Measurements from ENCODE around the gene PPIL4. TPM values are rescaled to one million over a fixed set of nuclear protein-coding genes. Genes with fewer than 3 reads are reported as not detected.

PPIL4 gene
- total RNA-seq, 1 experiment from 2014 or later, result 25.0 TPM

GRCh38 chr6:149478631-149479314, 67.1 kb downstream of the PPIL4 start:
- H2AFZ ChIP-seq (ENCODE audit: low read length), result no peak overlapping the region
- H3K9me2 ChIP-seq (replicated peaks; ENCODE audit: insufficient read depth, low read length), result no peaks in the 10 kb centered on the region
- H3K4me1 ChIP-seq (ENCODE audit: low read length), result peaks cover 90% of the 10 kb centered on the region
- peak overlapping the region; percentile 98 for H3K4me2 ChIP-seq (ENCODE audit: low read depth, low read length, poor library complexity, severe bottlenecking)
- H3K4me3 ChIP-seq (ENCODE audit: low read length), result peak overlapping the region; percentile 88; the same call in 1 of the 2 replicates
- no peak for DNase-seq
- H3K27me3 ChIP-seq (ENCODE audit: low read length), result no peaks in the 10 kb centered on the region
- peak overlapping the region; percentile 96 for H3K9ac ChIP-seq (ENCODE audit: low read length)
- H4K20me1 ChIP-seq (ENCODE audit: insufficient read depth, low read depth, low read length), result peaks cover 12% of the 10 kb centered on the region; the same call in 1 of the 2 replicates
- H3K36me3 ChIP-seq (ENCODE audit: insufficient read depth, low read length), result peaks cover 42% of the 10 kb centered on the region
- H3K79me2 ChIP-seq (ENCODE audit: low read length), result peaks cover 93% of the 10 kb centered on the region
- H3K9me3 ChIP-seq (ENCODE audit: low read length), result no peaks in the 10 kb centered on the region
- peak overlapping the region; percentile 100 for H3K27ac ChIP-seq (ENCODE audit: low read length)

DNA sequence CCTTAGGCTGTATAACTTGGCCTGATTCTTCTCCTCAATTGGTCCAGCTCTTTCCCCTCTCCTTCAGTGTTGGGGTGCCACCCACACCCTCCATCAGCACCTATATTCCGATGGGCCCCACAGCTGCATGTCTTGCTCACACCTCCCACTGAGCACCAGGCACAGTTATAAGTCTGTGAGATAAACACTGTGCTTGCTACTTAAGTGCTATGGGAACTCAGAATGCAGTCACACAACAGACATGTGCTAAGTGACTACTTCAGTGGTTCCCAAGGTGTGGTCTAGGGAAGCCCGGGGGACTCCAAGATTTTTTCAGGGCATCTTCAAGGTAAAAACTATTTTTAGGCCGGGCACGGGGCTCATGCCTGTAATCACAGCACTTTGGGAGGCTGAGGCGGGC, 68.3 kb downstream of the PPIL4 start:
- Histone ChIP-seq H3K9me2 (replicated peaks; ENCODE audit: insufficient read depth, low read length) (no peaks in the 10 kb centered on the region), H3K9ac (ENCODE audit: low read length) (peak overlapping the region; percentile 51), H3K4me1 (ENCODE audit: low read length) (peaks cover 98% of the 10 kb centered on the region), H3K4me3 (ENCODE audit: low read length) (peak overlapping the region; percentile 38; the same call in 1 of the 2 replicates), H3K27me3 (ENCODE audit: low read length) (no peaks in the 10 kb centered on the region), H3K36me3 (ENCODE audit: insufficient read depth, low read length) (peaks cover 52% of the 10 kb centered on the region), H3K79me2 (ENCODE audit: low read length) (peaks cover 97% of the 10 kb centered on the region), H2AFZ (ENCODE audit: low read length) (no peak overlapping the region), H4K20me1 (ENCODE audit: insufficient read depth, low read depth, low read length) (peaks cover 12% of the 10 kb centered on the region; the same call in 1 of the 2 replicates), H3K9me3 (ENCODE audit: low read length) (no peaks in the 10 kb centered on the region), H3K4me2 (ENCODE audit: low read depth, low read length, poor library complexity, severe bottlenecking) (peak overlapping the region; percentile 49), H3K27ac (ENCODE audit: low read length) (peak overlapping the region; percentile 100)
- DNase-seq, result no peak

DNA sequence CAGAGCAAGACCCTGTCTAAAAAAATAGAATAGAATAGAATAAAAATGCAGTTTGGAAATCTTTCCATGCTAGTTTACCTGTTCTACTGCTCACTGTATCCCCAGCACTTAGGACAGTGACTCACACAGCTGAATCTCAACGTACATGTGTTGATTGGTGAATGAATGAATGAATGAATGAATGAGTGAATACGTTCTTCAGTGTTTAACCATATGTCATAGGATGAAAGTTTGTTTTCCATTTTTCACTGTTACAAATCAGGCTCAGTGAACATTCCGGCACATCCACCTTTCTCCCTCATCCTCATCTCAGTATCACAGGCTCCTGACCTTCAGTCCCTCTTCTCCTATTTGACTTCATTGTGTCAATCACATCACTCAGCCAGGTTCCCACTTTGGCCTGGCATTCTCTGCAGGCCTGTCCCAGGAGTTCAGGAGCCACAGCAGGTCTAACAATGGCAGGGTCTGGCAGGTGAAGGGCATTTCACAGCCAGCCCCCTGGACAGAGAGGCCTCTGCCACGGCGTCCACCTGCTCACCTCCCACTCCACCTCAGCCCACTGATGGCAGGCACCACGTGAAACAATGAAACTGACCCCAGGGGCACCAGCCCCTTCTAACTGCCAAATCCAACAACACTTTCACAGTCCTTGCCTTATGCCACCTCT, 68.9 kb downstream of the PPIL4 start:
- no peak for DNase-seq
- H3K27me3 ChIP-seq (ENCODE audit: low read length), result no peaks in the 10 kb centered on the region

DNA sequence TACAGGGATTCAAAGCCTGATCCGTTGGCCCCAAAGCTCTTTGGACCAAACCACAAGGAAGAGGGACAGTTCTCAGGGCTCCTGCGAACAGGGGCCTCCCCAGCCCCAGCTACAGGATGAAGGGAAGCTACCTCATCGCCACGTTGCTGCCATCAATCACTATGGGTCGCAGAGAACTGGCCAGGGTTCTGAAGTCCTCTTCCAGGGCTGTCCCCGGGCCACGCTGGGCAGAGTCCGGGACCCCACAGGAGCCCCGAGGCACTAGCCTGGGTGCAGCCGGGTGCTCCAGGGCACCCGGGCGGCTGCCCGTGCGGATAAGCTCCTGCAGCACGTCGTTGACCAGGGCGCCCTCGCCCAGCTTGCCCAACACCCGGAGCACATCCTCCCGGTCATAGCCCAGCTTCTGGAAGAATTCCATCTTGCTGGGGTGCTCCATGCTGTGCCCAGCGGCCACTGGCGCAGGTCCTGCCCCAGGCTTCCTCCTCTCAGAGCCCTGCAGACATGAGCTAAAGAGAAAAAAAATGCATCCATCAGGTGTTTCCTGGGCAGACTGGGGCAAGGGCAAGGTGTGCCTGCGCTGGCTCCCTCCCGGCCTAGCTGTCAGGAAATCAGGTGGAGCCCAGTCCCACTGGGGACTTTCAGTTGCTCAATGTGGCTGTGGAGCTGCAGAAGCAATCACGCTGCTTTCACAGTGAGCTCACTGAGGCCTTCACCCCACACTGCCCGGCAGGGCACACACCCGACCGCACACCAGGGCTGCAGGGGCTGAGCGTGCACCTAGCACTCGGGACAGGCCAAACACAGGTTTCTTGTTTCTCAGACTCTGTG, 71.5 kb downstream of the PPIL4 start:
- Histone ChIP-seq H3K9me3 (ENCODE audit: low read length) (no peaks in the 10 kb centered on the region), H3K36me3 (ENCODE audit: insufficient read depth, low read length) (peaks cover 64% of the 10 kb centered on the region), H3K27ac (ENCODE audit: low read length) (peak overlapping the region; percentile 100), H2AFZ (ENCODE audit: low read length) (no peak overlapping the region), H3K9ac (ENCODE audit: low read length) (peak overlapping the region; percentile 43), H4K20me1 (ENCODE audit: insufficient read depth, low read depth, low read length) (peaks cover 12% of the 10 kb centered on the region; the same call in 1 of the 2 replicates), H3K79me2 (ENCODE audit: low read length) (peaks cover 86% of the 10 kb centered on the region), H3K4me1 (ENCODE audit: low read length) (peaks cover 100% of the 10 kb centered on the region), H3K4me3 (ENCODE audit: low read length) (peak overlapping the region; percentile 20; the same call in 1 of the 2 replicates), H3K4me2 (ENCODE audit: low read depth, low read length, poor library complexity, severe bottlenecking) (peak overlapping the region; percentile 49), H3K9me2 (replicated peaks; ENCODE audit: insufficient read depth, low read length) (no peaks in the 10 kb centered on the region), H3K27me3 (ENCODE audit: low read length) (no peaks in the 10 kb centered on the region)
- DNase-seq, result no peak

More for the DNA sequence above, 68.9 kb downstream of the PPIL4 start:
- Histone ChIP-seq H2AFZ (ENCODE audit: low read length) (no peak overlapping the region), H3K79me2 (ENCODE audit: low read length) (peaks cover 100% of the 10 kb centered on the region), H3K9ac (ENCODE audit: low read length) (peak overlapping the region; percentile 51), H4K20me1 (ENCODE audit: insufficient read depth, low read depth, low read length) (peaks cover 12% of the 10 kb centered on the region; the same call in 1 of the 2 replicates), H3K4me2 (ENCODE audit: low read depth, low read length, poor library complexity, severe bottlenecking) (peak overlapping the region; percentile 49), H3K9me3 (ENCODE audit: low read length) (no peaks in the 10 kb centered on the region), H3K27ac (ENCODE audit: low read length) (peak overlapping the region; percentile 100), H3K4me3 (ENCODE audit: low read length) (peak overlapping the region; percentile 38; the same call in 1 of the 2 replicates), H3K4me1 (ENCODE audit: low read length) (peaks cover 100% of the 10 kb centered on the region), H3K9me2 (replicated peaks; ENCODE audit: insufficient read depth, low read length) (no peaks in the 10 kb centered on the region), H3K36me3 (ENCODE audit: insufficient read depth, low read length) (peaks cover 56% of the 10 kb centered on the region)

- Histone ChIP-seq H3K27me3 (ENCODE audit: low read length) (no peaks in the 10 kb centered on the region), H3K9me3 (ENCODE audit: low read length) (no peaks in the 10 kb centered on the region), H3K36me3 (ENCODE audit: insufficient read depth, low read length) (peaks cover 55% of the 10 kb centered on the region), H3K27ac (ENCODE audit: low read length) (peak overlapping the region; percentile 100), H2AFZ (ENCODE audit: low read length) (no peak overlapping the region), H3K4me3 (ENCODE audit: low read length) (no peak overlapping the region), H4K20me1 (ENCODE audit: insufficient read depth, low read depth, low read length) (peaks cover 12% of the 10 kb centered on the region; the same call in 1 of the 2 replicates), H3K79me2 (ENCODE audit: low read length) (peaks cover 77% of the 10 kb centered on the region), H3K4me2 (ENCODE audit: low read depth, low read length, poor library complexity, severe bottlenecking) (peak overlapping the region; percentile 49), H3K4me1 (ENCODE audit: low read length) (peaks cover 100% of the 10 kb centered on the region), H3K9me2 (replicated peaks; ENCODE audit: insufficient read depth, low read length) (no peaks in the 10 kb centered on the region), H3K9ac (ENCODE audit: low read length) (peak overlapping the region; percentile 43)
- DNase-seq, result peak; percentile 43
These were observed 72.5 kb downstream of the PPIL4 start for GRCh38 chr6:149473080-149474052.

- Histone ChIP-seq H3K79me2 (ENCODE audit: low read length) (peaks cover 71% of the 10 kb centered on the region), H3K4me2 (ENCODE audit: low read depth, low read length, poor library complexity, severe bottlenecking) (no peak overlapping the region), H3K27me3 (ENCODE audit: low read length) (no peaks in the 10 kb centered on the region), H4K20me1 (ENCODE audit: insufficient read depth, low read depth, low read length) (peaks cover 8% of the 10 kb centered on the region; the same call in 1 of the 2 replicates), H3K9ac (ENCODE audit: low read length) (no peak overlapping the region; the same call in 1 of the 2 replicates), H3K4me1 (ENCODE audit: low read length) (peaks cover 100% of the 10 kb centered on the region), H3K36me3 (ENCODE audit: insufficient read depth, low read length) (peaks cover 54% of the 10 kb centered on the region), H3K9me3 (ENCODE audit: low read length) (no peaks in the 10 kb centered on the region), H2AFZ (ENCODE audit: low read length) (no peak overlapping the region), H3K27ac (ENCODE audit: low read length) (peak overlapping the region; percentile 100), H3K4me3 (ENCODE audit: low read length) (no peak overlapping the region), H3K9me2 (replicated peaks; ENCODE audit: insufficient read depth, low read length) (no peaks in the 10 kb centered on the region)
- no peak for DNase-seq
These were observed 73.6 kb downstream of the PPIL4 start for GRCh38 chr6:149472241-149472640.

DNA sequence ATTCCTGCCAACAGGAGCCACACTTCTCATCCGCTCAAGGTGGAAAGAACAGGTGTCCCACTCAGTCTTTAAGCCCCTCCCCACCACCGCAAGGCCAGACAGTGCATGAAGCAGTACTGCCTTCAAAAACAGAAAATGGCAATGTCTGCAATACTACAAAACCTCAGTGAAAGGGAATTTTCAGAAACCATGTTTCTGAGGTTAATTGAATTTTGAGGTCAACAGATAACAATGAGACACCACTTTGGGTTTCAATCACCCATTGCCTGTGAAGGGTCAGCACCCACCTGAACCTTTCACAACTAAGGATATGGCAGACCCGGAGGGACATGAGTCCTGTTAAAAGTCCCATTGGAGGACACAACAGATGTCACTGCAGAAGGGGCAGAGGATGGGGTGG, 74.0 kb downstream of the PPIL4 start:
- Histone ChIP-seq H4K20me1 (ENCODE audit: insufficient read depth, low read depth, low read length) (peaks cover 3% of the 10 kb centered on the region; the same call in 1 of the 2 replicates), H3K79me2 (ENCODE audit: low read length) (peaks cover 71% of the 10 kb centered on the region), H2AFZ (ENCODE audit: low read length) (no peak overlapping the region), H3K4me3 (ENCODE audit: low read length) (no peak overlapping the region), H3K9me3 (ENCODE audit: low read length) (no peaks in the 10 kb centered on the region), H3K9ac (ENCODE audit: low read length) (peak overlapping the region; percentile 20), H3K4me1 (ENCODE audit: low read length) (peaks cover 100% of the 10 kb centered on the region), H3K4me2 (ENCODE audit: low read depth, low read length, poor library complexity, severe bottlenecking) (no peak overlapping the region), H3K36me3 (ENCODE audit: insufficient read depth, low read length) (peaks cover 53% of the 10 kb centered on the region), H3K27me3 (ENCODE audit: low read length) (no peaks in the 10 kb centered on the region), H3K9me2 (replicated peaks; ENCODE audit: insufficient read depth, low read length) (no peaks in the 10 kb centered on the region), H3K27ac (ENCODE audit: low read length) (peak overlapping the region; percentile 100)
- no peak for DNase-seq
